DOHH2 (cell line): ENCODE measurements around the gene SHB.

Experiments used
- CTCF ChIP-seq: fragments of 200-600 bp; sonication (generic); IDR thresholded peaks from one replicate; pipeline ENCODE4 v1.5.1; 2014; ENCODE audit warnings: antibody characterized with exemption, mild to moderate bottlenecking, low read depth, low read length; ENCODE audit not compliant: poor library complexity, severe bottlenecking
- EZH2phosphoT487 ChIP-seq: fragments of 200-600 bp; sonication (generic); IDR thresholded peaks from 2 replicates; pipeline ENCODE4 v1.6.1; 2017; ENCODE audit warnings: borderline replicate concordance, mild to moderate bottlenecking, antibody characterized with exemption, low read length, moderate library complexity, mixed read lengths

- TF ChIP-seq CTCF, result no peak
- TF ChIP-seq EZH2phosphoT487, result no peak
These were observed 113.1 kb downstream of the SHB start for GRCh38 chr9:37955781-37956422.
